Inferior parietal cortex (tissue), 1 donor: Measurements from ENCODE around the gene APOBEC3F.

Experiments used
- DNase-seq: peaks from one replicate; pipeline ENCODE4 v3.0.0-alpha.2; 2016; ENCODE audit errors: extremely low spot score

The APOBEC3F gene

GRCh38 chr22:39092111-39092862 is 51.6 kb downstream of the APOBEC3F start:
- no peak for DNase-seq

GRCh38 chr22:39094717-39095389 is 54.2 kb downstream of the APOBEC3F start:
- DNase-seq = no peak

DNA sequence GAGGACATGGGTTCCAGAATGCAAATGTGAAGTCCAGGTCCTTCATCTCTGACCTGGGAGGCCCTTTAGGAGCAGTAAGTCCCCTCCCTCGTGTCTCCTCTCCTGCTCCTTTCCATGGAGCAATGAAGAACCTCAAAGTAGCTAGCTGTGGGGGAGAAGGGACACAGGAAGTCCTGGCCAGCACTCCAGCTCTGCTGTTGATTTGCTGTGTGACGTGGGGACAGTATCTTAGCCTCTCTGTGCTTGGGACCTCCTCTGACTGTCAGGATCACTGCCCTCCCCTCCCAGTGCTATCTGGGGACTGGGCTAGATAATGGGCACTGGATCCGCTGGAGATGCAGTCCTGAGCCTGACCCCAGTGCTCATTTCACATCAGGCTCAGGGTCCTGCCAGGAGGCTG is 55.3 kb downstream of the APOBEC3F start:
- no peak for DNase-seq

DNA sequence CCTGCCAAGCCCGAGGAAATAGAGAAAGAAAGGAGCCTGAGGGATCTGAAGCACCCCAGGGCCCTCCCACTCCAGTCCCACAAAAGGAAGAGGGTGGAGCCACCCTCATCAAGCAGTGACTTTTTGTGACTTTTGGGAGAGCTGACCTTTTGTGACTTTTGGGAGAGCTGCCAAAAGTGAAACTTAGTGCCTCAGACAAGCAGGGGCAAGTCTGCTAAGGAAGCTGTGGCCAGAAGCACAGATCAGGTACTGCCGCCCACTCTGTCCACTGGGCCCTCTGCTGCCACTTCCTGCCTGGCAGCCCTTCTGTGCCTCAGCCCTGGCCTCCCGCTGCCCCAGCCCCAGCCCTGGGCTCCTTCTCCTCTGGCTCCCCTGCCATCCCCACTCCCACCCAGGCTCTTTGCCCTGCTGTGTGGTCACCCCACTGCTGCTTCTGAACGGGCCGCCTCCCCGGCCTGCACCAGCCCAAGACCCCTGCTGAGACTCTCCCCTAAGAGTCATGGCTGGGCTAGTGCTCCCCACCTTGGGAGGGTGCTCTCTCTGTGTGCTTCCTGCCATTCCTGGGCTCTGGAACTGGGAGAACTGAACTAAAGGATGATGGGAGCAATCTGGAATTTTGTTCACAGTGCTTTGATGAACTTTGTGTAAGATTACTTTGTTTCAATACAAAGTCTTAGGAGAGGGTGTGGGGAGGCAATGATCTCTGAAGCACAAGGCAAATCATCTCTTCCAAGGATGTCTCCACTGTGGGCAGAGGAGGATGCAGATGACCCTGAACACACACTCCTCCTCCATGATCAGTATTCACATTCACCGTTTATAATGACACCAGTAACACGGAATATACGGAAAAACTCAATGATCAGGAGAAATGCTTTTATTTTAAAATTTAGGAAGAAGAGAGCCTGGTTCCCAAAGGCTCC is 56.7 kb downstream of the APOBEC3F start, which contains the start of gene APOBEC3H:
APOBEC3H (plus strand) TSS at position 147 of the 923 bp plus-strand sequence. CDS start 3,035 bp downstream, outside the sequence.
- peak; percentile 14 for DNase-seq

DNA sequence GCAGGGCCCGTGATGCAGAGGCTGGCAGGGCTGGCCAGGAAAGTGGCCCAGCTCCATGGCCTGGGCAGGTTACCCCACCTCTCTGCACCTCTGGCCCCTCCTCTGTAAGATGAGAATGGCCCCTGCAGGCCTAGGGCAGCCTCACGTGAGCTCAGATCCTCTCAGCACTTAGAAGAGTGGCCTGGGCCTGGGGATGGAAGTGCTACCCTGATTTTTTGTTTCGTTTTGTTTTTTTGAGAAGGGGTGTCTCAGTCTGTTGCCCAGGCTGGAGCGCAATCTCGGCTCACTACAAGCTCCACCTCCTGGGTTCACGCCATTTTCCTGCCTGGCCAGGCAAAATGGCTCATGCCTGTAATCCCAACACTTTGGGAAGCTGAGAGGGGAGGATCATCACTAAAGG is 57.4 kb downstream of the APOBEC3F start:
- DNase-seq = no peak

- DNase-seq = no peak
Observed at GRCh38 chr22:39098576-39098975, 57.9 kb downstream of the APOBEC3F start.

- DNase-seq = no peak
Observed at GRCh38 chr22:39101226-39101625, 60.6 kb downstream of the APOBEC3F start.

GRCh38 chr22:39103431-39103830 is 62.8 kb downstream of the APOBEC3F start:
- no peak for DNase-seq
